COR-L47 (cell line): Measurements from ENCODE around the gene MAML3.

Experiments used
- DNase-seq: peaks from one replicate; lab custom pipeline; 2025; lab: John Stamatoyannopoulos, UW

Gene MAML3

GRCh38 chr4:140099983-140100382 is 54.0 kb downstream of the MAML3 start:
- no peak for DNase-seq

GRCh38 chr4:140098455-140099160 is 55.4 kb downstream of the MAML3 start:
- DNase-seq: no peak

GRCh38 chr4:140097572-140097971 is 56.4 kb downstream of the MAML3 start:
- DNase-seq: no peak

- DNase-seq: no peak
Measured at GRCh38 chr4:140096921-140097320, 57.1 kb downstream of the MAML3 start.

- no peak for DNase-seq
Measured at GRCh38 chr4:140096483-140096861, 57.5 kb downstream of the MAML3 start.

GRCh38 chr4:140095694-140096482 is 58.1 kb downstream of the MAML3 start:
- no peak for DNase-seq

- peak; percentile 25 for DNase-seq
Measured at GRCh38 chr4:140094438-140095420, 59.3 kb downstream of the MAML3 start.

- peak; percentile 92 for DNase-seq
Measured at GRCh38 chr4:140092094-140092851, 61.7 kb downstream of the MAML3 start.

GRCh38 chr4:140091305-140091704 is 62.7 kb downstream of the MAML3 start:
- DNase-seq: no peak

- no peak for DNase-seq
Measured at GRCh38 chr4:140090215-140090731, 63.7 kb downstream of the MAML3 start.

GRCh38 chr4:140089216-140089615 is 64.8 kb downstream of the MAML3 start:
- no peak for DNase-seq

GRCh38 chr4:140088323-140088967 is 65.5 kb downstream of the MAML3 start:
- no peak for DNase-seq

GRCh38 chr4:140085881-140086280 is 68.1 kb downstream of the MAML3 start:
- no peak for DNase-seq

GRCh38 chr4:140085062-140085622 is 68.8 kb downstream of the MAML3 start:
- DNase-seq: no peak

- no peak for DNase-seq
Measured at GRCh38 chr4:140084385-140084784, 69.6 kb downstream of the MAML3 start.

GRCh38 chr4:140082391-140082755 is 71.6 kb downstream of the MAML3 start:
- DNase-seq: no peak

GRCh38 chr4:140081641-140082390 is 72.2 kb downstream of the MAML3 start:
- DNase-seq: no peak

- no peak for DNase-seq
Measured at GRCh38 chr4:140080883-140081282, 73.1 kb downstream of the MAML3 start.

- DNase-seq: no peak
Measured at GRCh38 chr4:140078366-140078765, 75.6 kb downstream of the MAML3 start.

GRCh38 chr4:140076307-140076706 is 77.7 kb downstream of the MAML3 start:
- DNase-seq: no peak
